Stimulated activated naive CD8-positive, alpha-beta T cell treated with anti-CD3 and anti-CD28 coated beads, Interleukin-15, Interleukin-2, amounts not matched to agents 100 ng/mL and 50 ng/mL, for 24 hours (primary cell): ENCODE results near the gene CEMIP2.

Source experiments
- H3K27ac Mint-ChIP-seq: one replicate; pipeline ENCODE4 v1.8.0; 2021; ENCODE audit warnings: mild to moderate bottlenecking, mixed read lengths
- H3K27me3 Mint-ChIP-seq: one replicate; pipeline ENCODE4 v1.8.0; 2021; ENCODE audit warnings: mixed read lengths
- H3K36me3 Mint-ChIP-seq: one replicate; pipeline ENCODE4 v1.8.0; 2021; ENCODE audit warnings: low read depth, mixed read lengths
- H3K4me1 Mint-ChIP-seq: one replicate; pipeline ENCODE4 v1.8.0; 2021; ENCODE audit warnings: low read depth, mixed read lengths
- H3K4me3 Mint-ChIP-seq: one replicate; pipeline ENCODE4 v1.8.0; 2021; ENCODE audit warnings: mild to moderate bottlenecking, mixed read lengths
- H3K9me3 Mint-ChIP-seq: one replicate; pipeline ENCODE4 v1.8.0; 2021; ENCODE audit warnings: mixed read lengths

Gene CEMIP2

DNA sequence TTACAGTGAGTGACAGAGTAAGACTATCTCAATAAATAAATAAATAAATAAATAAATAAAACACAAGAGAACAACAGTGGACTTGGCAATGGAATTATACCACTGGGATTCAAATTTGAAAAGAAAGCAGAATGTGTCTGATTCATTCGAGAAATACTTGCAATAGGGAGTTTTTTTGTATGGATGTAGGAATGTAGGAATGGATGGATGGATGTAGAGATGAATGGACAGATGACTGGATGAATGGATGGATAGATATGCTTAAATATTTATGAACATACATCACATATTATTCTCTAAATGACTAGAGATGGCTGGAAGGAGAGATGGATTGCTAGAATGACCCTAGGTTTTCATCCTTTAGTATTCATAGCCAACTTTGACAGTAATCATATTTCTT lies 22.0 kb upstream of the CEMIP2 start:
- Mint-ChIP-seq H3K4me3 (no peak overlapping the region), H3K9me3 (peaks cover 4% of the 10 kb centered on the region), H3K27ac (no peak overlapping the region), H3K27me3 (no peaks in the 10 kb centered on the region), H3K36me3 (no peaks in the 10 kb centered on the region), H3K4me1 (peaks cover 40% of the 10 kb centered on the region)

DNA sequence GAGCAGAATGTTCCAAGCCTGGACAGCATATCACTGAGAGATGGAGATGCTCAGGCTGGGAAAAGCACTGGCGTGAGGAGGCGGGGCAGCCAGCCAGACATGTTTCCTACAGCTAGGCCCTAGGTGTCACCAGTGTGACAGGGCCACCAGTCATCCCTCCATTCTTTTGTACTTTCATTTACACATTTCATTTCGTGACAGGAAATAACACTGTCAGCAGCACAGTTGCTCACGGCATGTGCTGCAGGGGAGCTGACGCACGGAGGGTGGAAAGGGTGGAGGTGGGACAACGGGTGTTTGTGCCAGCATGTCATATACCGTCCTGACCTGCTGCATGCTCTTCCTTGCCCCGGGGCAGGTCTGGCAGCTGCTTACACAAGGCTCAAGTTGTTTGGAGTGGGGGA lies 14.8 kb upstream of the CEMIP2 start:
- H3K9me3 Mint-ChIP-seq, result peaks cover 5% of the 10 kb centered on the region
- H3K4me1 Mint-ChIP-seq, result peaks cover 67% of the 10 kb centered on the region
- H3K27ac Mint-ChIP-seq, result peak overlapping the region; percentile 98
- H3K27me3 Mint-ChIP-seq, result no peaks in the 10 kb centered on the region
- H3K4me3 Mint-ChIP-seq, result peak overlapping the region; percentile 53
- peaks cover 6% of the 10 kb centered on the region for H3K36me3 Mint-ChIP-seq

DNA sequence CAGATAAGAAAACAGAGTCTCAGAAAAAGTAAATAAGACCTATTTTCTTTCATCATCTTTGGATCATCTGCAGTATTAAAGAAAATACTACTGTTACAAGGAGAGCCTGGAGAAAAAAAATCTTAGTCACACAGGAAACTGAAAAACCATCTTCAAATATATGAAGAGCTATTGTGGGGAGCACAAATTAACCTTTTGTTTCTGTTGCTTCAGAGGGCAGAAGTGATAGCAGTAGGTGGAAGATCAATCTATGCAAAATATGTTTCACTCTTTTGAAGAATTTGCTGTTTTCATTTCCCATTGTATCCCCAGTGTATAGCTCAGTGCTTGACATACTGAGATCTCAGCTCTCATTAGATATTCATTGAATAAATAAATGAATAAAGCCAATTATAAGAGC lies 13.1 kb upstream of the CEMIP2 start:
- peaks cover 5% of the 10 kb centered on the region for H3K9me3 Mint-ChIP-seq
- H3K27me3 Mint-ChIP-seq, result no peaks in the 10 kb centered on the region
- H3K4me1 Mint-ChIP-seq, result peaks cover 64% of the 10 kb centered on the region
- peak overlapping the region; percentile 0 for H3K4me3 Mint-ChIP-seq
- peaks cover 6% of the 10 kb centered on the region for H3K36me3 Mint-ChIP-seq
- H3K27ac Mint-ChIP-seq, result peak overlapping the region; percentile 98

DNA sequence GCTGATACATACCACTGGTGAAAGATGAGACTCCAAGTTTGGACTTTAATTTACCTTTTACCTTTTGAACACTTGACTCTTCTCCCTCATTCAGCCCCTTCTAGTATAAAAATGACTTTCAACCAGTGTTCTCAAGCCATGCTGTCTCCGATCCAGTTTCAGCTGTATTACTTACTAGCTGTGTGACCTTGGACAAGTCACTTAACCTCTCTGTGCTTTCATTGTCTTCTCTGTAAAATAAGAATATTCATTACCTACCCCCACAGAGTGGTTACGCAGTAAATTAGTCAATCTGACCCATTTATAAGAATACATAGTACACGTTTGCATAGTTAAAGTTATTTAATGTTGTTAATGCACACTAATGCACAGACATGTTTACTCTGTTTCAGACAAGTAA lies 12.6 kb upstream of the CEMIP2 start:
- Mint-ChIP-seq H3K4me3 (peak overlapping the region; percentile 33), H3K27me3 (no peaks in the 10 kb centered on the region), H3K4me1 (peaks cover 64% of the 10 kb centered on the region), H3K36me3 (peaks cover 6% of the 10 kb centered on the region), H3K27ac (peak overlapping the region; percentile 98), H3K9me3 (peaks cover 5% of the 10 kb centered on the region)

DNA sequence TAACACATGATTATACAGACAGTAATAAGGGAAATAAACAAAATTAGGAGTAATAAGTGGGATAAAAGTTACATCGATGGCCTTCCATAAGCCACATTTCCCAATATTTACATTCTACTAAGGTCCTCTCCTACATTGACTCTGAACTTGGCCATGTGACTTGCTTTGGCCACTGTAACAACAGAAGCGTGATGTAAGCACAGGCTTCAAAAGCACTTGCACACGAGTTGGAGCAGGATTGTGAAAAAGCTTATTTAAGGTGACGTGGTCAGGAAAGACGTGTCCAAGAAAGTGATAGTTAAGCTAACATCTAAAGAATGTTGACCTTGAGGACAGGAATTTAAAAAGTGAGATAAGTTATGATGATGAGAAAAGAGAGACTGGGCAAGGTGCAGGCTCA lies 9.8 kb upstream of the CEMIP2 start:
- H3K27me3 Mint-ChIP-seq, result no peaks in the 10 kb centered on the region
- peaks cover 62% of the 10 kb centered on the region for H3K4me1 Mint-ChIP-seq
- H3K36me3 Mint-ChIP-seq, result no peaks in the 10 kb centered on the region
- no peak overlapping the region for H3K4me3 Mint-ChIP-seq
- H3K27ac Mint-ChIP-seq, result no peak overlapping the region
- H3K9me3 Mint-ChIP-seq, result no peaks in the 10 kb centered on the region

DNA sequence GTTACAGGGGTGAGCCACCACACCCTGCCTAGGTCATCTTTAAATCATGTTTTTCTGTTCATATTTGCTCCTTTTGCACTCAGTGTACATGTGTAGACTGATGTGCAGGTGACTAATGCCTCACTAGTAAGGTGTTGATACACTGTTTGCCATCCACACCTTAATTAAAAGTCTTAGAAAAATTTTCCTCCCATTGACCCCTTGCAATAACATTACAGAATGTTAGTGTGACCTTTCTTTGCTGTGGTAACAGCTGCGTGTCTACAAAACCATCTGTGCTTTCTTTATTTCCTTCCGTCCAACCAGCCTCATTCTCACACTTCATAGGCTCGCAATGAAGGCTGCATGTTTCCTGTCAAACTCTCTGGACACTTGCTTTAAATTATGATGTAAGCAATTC lies 6.6 kb upstream of the CEMIP2 start:
- Mint-ChIP-seq H3K9me3 (no peaks in the 10 kb centered on the region), H3K4me1 (peaks cover 37% of the 10 kb centered on the region), H3K27ac (peak overlapping the region; percentile 23), H3K4me3 (no peak overlapping the region), H3K36me3 (no peaks in the 10 kb centered on the region), H3K27me3 (no peaks in the 10 kb centered on the region)

DNA sequence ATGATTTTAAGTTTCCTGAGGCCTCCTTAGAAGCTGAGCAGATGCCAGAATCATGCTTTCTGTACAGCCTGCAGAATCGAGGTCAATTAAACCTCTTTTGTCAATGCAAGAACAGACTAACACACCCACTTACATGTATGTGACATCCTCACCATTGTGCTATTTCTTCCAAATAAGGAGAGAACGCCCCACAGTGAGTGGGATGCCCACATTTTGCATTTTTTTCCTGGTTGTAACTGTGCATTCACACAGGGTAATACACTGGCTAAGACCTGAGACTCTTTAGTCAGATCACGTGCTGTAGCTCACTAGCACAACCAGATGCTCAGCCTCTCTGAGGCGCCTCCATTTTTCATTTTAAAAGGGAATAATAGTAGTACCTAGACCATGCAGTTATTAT lies 4.4 kb upstream of the CEMIP2 start:
- peaks cover 31% of the 10 kb centered on the region for H3K4me1 Mint-ChIP-seq
- no peak overlapping the region for H3K4me3 Mint-ChIP-seq
- no peaks in the 10 kb centered on the region for H3K9me3 Mint-ChIP-seq
- no peaks in the 10 kb centered on the region for H3K36me3 Mint-ChIP-seq
- no peaks in the 10 kb centered on the region for H3K27me3 Mint-ChIP-seq
- no peak overlapping the region for H3K27ac Mint-ChIP-seq

DNA sequence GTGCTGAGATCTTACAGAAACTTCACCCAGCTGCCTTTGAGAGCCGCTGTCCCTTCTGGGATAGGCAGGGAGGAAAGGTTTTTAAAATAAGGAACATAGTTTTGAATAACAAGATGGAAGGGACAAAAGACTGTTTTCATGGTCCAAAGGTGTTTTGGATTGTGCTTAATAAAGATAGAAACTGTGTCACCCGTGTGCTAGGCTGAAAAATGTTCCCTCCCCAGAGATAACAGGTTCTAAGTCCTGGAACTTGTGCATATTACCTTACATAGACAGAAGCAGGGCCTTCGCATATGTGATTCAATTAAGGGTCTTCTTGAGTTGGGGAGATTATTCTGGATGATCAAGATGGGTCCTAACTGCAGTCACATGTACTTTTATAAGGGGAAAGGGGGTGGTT lies 1.9 kb upstream of the CEMIP2 start:
- peaks cover 9% of the 10 kb centered on the region for H3K36me3 Mint-ChIP-seq
- H3K9me3 Mint-ChIP-seq, result no peaks in the 10 kb centered on the region
- peak overlapping the region; percentile 88 for H3K4me3 Mint-ChIP-seq
- no peaks in the 10 kb centered on the region for H3K27me3 Mint-ChIP-seq
- H3K4me1 Mint-ChIP-seq, result peaks cover 47% of the 10 kb centered on the region
- peak overlapping the region; percentile 77 for H3K27ac Mint-ChIP-seq

DNA sequence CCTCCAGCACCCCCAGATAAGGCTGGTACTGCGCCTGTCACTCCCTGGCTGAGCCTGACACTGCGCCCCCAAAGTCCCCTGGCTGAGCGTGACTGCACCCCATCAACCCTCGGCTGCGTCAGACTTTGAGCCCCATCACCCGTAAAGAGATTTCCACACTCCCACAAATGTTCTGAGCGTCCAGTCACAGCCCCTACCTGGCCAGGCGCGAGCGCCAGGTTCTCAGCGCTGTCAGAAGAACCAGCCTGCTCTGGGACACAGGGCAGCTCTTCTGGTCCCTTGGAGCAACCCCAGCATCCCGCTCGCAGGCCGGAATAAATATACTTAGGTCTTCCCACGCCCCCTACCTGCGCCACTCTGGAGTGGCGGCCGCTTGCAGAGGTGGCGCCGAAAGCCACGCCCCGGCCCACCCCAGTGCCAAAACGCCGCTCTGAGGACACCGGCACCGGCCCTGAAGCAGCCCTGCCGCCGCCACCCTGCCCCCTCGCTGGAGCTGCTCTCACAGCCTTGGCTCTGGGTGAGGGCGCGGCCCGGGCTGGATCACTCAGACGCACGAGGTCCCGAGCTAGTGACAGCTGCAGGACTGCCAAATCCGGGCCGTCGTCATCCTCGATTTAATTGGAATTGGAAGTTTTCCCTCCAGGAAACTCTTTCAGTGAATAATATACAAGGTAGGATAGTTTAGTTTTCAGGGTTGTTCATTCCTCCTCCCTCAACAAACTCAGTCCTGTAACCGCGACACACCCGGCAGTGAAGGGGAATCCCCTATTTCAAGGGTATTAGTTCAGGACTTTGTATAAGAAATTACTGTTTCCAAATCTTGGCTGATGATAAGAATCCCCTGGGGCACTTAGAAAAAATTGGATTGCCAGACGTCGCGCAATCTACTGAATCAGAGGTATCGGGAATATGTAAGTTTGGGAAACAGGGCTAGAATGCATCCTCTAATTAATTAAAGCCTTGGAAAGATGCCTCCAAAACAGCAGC lies 1.2 kb upstream of the CEMIP2 start:
- Mint-ChIP-seq H3K9me3 (no peaks in the 10 kb centered on the region), H3K36me3 (peaks cover 9% of the 10 kb centered on the region), H3K27ac (peak overlapping the region; percentile 77), H3K27me3 (no peaks in the 10 kb centered on the region), H3K4me1 (peaks cover 49% of the 10 kb centered on the region), H3K4me3 (peak overlapping the region; percentile 88)

DNA sequence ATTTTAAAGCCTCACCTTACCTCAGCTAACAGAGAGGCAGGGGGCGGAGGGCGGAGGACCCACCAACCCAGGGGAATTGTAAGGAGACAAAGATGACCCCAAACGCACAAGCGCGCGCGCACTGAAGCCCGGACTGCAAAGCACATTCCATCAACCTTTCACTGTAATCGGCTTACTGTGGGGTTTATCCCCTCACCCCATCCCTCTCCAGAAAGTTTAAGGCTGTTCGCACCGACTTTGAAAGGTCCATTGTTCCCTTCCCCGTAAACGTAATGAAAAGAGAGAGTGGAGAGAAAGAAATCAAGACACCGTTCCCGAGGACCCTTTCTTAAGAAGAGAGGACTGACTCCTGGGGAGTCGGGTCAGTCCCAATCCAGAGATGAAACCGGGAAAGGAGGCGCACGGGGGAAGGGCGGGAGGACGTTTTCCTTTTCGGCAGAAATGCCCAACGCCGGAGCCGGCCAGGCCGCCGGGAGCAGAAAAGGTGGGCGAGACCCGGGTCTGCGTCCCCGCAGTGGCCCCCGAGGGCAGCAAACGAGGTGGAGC lies 464 bp downstream of the CEMIP2 start:
- Mint-ChIP-seq H3K4me1 (peaks cover 58% of the 10 kb centered on the region), H3K27me3 (no peaks in the 10 kb centered on the region), H3K4me3 (peak overlapping the region; percentile 97), H3K27ac (peak overlapping the region; percentile 95), H3K36me3 (peaks cover 9% of the 10 kb centered on the region), H3K9me3 (no peaks in the 10 kb centered on the region)

DNA sequence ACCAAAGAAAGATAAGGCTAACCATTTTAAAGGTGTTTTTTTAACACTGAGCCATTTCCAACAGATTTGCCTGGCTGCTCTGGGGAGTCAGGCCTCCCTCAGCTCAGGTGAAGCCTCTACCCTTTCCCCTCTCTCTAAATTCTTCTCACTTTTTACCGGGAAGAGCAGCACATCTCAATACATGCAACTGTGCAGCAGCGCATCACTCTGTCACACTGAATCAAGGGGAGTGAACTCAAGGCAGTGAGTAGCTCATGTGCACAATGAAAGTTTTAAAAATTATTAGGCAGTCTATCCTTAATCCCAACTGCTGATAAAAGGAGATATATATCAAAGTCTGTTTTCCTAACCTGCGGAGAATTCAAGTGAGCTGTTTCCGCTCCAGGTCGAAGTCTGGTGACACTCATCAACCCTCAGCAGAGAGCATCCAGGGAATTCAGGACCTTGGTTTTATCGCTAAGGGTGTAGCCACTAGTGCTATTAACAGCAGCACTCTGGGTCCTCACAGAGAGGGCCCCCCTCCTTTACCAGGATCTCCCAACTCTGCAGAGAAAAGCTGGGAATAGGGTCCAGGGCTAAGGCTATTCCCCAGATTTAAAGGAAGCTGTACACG lies 1.0 kb downstream of the CEMIP2 start:
- peaks cover 9% of the 10 kb centered on the region for H3K36me3 Mint-ChIP-seq
- H3K9me3 Mint-ChIP-seq, result no peaks in the 10 kb centered on the region
- H3K27me3 Mint-ChIP-seq, result no peaks in the 10 kb centered on the region
- peak overlapping the region; percentile 95 for H3K27ac Mint-ChIP-seq
- H3K4me1 Mint-ChIP-seq, result peaks cover 64% of the 10 kb centered on the region
- H3K4me3 Mint-ChIP-seq, result peak overlapping the region; percentile 97

DNA sequence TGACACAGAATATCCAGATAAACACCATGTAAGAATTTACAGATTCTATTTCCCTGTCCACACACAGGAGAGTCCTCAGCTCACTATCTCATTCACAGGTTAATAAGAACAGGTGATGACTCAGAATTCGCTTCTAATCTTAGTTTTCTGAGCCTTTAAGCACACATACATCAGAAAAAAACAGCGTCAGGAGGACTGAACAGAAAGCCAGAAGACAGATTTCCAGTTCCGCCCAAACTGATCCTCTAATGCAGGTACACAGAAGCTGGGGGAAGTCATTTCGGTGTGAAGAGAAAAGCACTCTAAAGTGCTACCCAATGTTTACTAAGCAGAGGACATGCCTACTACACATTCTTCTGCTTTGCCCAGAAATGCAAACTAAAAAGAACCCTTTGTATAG lies 1.6 kb downstream of the CEMIP2 start:
- Mint-ChIP-seq H3K4me3 (peak overlapping the region; percentile 97), H3K9me3 (no peaks in the 10 kb centered on the region), H3K27me3 (no peaks in the 10 kb centered on the region), H3K4me1 (peaks cover 70% of the 10 kb centered on the region), H3K27ac (peak overlapping the region; percentile 95), H3K36me3 (peaks cover 9% of the 10 kb centered on the region)

DNA sequence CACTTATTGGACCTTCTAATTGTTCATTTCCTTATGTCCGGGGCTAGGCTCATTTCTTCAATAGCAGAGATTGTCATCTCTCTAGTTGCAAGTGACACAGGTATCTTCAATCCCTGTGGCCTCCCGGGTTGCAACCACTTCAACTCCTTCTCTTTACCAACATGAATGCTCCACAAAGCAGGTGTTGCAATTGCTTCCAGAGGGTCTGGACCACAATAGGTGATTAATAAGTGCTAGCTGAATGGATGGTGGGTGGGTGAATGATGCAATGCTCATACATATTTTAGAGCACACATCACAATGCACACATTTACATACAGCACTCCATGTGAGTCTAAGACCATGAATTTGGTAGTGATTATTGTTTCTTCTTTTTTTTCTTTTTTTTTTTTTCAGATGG lies 2.6 kb downstream of the CEMIP2 start:
- peak overlapping the region; percentile 97 for H3K4me3 Mint-ChIP-seq
- peaks cover 80% of the 10 kb centered on the region for H3K4me1 Mint-ChIP-seq
- H3K27ac Mint-ChIP-seq, result peak overlapping the region; percentile 95
- no peaks in the 10 kb centered on the region for H3K9me3 Mint-ChIP-seq
- H3K27me3 Mint-ChIP-seq, result no peaks in the 10 kb centered on the region
- peaks cover 9% of the 10 kb centered on the region for H3K36me3 Mint-ChIP-seq

DNA sequence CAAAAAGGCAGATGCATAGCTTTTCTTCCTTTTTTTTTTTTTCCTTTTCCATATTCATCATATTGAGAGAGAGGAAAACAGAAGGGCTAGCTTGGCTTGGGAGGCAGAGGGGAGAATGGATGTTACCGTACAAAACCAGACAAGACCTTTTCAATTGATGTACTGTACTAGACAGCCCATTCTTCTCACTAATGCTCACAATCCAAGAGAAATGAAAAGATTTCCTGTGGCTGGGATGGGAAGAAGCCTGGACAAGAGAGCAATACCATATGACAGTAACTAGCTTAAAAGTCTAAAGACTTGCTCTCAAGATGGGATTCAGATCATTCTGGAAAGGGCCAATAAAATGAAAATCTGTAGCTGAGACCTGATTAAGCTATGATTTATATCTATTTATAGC lies 3.4 kb downstream of the CEMIP2 start:
- Mint-ChIP-seq H3K9me3 (no peaks in the 10 kb centered on the region), H3K36me3 (peaks cover 9% of the 10 kb centered on the region), H3K27me3 (no peaks in the 10 kb centered on the region), H3K27ac (peak overlapping the region; percentile 95), H3K4me3 (peak overlapping the region; percentile 97), H3K4me1 (peaks cover 80% of the 10 kb centered on the region)

DNA sequence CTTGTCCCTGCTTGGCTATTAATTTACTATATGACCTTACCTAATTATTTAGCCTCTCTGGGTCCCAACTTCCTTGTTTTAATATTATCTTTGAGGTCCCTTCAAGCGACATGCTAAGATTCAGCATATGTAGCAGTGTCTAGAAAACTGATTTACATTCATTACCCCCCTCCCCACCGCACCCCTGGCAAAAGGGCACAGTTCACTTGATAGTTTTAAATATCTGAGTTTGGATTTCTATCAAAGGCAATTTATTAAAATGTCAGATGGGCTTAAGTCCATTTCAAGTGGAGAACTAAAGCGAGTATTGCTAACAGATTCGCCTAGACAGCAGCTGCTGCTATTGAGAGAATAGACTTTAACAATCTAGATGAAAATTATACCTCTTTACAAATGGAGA lies 3.9 kb downstream of the CEMIP2 start:
- Mint-ChIP-seq H3K36me3 (peaks cover 11% of the 10 kb centered on the region), H3K4me1 (peaks cover 78% of the 10 kb centered on the region), H3K27ac (peak overlapping the region; percentile 95), H3K27me3 (no peaks in the 10 kb centered on the region), H3K4me3 (peak overlapping the region; percentile 97), H3K9me3 (no peaks in the 10 kb centered on the region)
